ENCODE results near the gene LRMDA.

Gene LRMDA

GRCh38 chr10:76037531-76038155, 606.2 kb downstream of the LRMDA start:
- Mint-ChIP-seq H3K27me3 (peaks cover 7% of the 10 kb centered on the region), H3K4me3 (no peak overlapping the region), H3K27ac (no peak overlapping the region), H3K9me3 (peaks cover 0 to 7% of the 10 kb centered on the region in 2 donors), H3K4me1 (no peaks in the 10 kb centered on the region)
- no peak for DNase-seq
- no peak for ATAC-seq

- H3K9me3 Mint-ChIP-seq: peaks cover 0 to 7% of the 10 kb centered on the region in 2 donors
- no peaks in the 10 kb centered on the region for H3K4me1 Mint-ChIP-seq
- H3K27ac Mint-ChIP-seq: no peak overlapping the region
- peaks cover 7% of the 10 kb centered on the region for H3K27me3 Mint-ChIP-seq
- H3K4me3 Mint-ChIP-seq: no peak overlapping the region
- no peak for ATAC-seq
- DNase-seq: no peak
Observed at GRCh38 chr10:76038696-76039095, 607.3 kb downstream of the LRMDA start.

GRCh38 chr10:76040107-76040829, 608.8 kb downstream of the LRMDA start:
- Mint-ChIP-seq H3K4me1 (no peaks in the 10 kb centered on the region), H3K27me3 (no peaks in the 10 kb centered on the region)

GRCh38 chr10:76040830-76041220, 609.4 kb downstream of the LRMDA start:
- Mint-ChIP-seq H3K9me3 (peaks cover 0 to 7% of the 10 kb centered on the region in 2 donors), H3K4me3 (no peak overlapping the region), H3K4me1 (no peaks in the 10 kb centered on the region), H3K27ac (no peak overlapping the region), H3K27me3 (no peaks in the 10 kb centered on the region)
- ATAC-seq (no peak), DNase-seq (no peak)

More at GRCh38 chr10:76040107-76040829, 608.8 kb downstream of the LRMDA start:
- no peak for DNase-seq
- Mint-ChIP-seq H3K27ac (no peak overlapping the region), H3K4me3 (no peak overlapping the region), H3K9me3 (peaks cover 0 to 7% of the 10 kb centered on the region in 2 donors)
- ATAC-seq: no peak

GRCh38 chr10:76041551-76041950, 610.1 kb downstream of the LRMDA start:
- Mint-ChIP-seq H3K27me3 (no peaks in the 10 kb centered on the region), H3K4me3 (no peak overlapping the region), H3K4me1 (no peaks in the 10 kb centered on the region), H3K9me3 (peaks cover 0 to 7% of the 10 kb centered on the region in 2 donors), H3K27ac (no peak overlapping the region)
- ATAC-seq (no peak), DNase-seq (no peak)

GRCh38 chr10:76043261-76043660, 611.8 kb downstream of the LRMDA start:
- ATAC-seq: no peak
- Mint-ChIP-seq H3K27ac (no peak overlapping the region), H3K9me3 (peaks cover 0 to 6% of the 10 kb centered on the region in 2 donors), H3K4me3 (no peak overlapping the region), H3K27me3 (no peaks in the 10 kb centered on the region), H3K4me1 (no peaks in the 10 kb centered on the region)
- DNase-seq: no peak

GRCh38 chr10:76044751-76045150, 613.3 kb downstream of the LRMDA start:
- DNase-seq: no peak
- ATAC-seq: no peak
- Mint-ChIP-seq H3K27me3 (no peaks in the 10 kb centered on the region), H3K27ac (peak overlapping the region in 1 of 2 donors; percentile 5), H3K4me1 (no peaks in the 10 kb centered on the region), H3K9me3 (no peaks in the 10 kb centered on the region), H3K4me3 (no peak overlapping the region)

- DNase-seq: no peak
- ATAC-seq: no peak
- no peaks in the 10 kb centered on the region for H3K9me3 Mint-ChIP-seq
- H3K27me3 Mint-ChIP-seq: no peaks in the 10 kb centered on the region
- H3K4me1 Mint-ChIP-seq: no peaks in the 10 kb centered on the region
- no peak overlapping the region for H3K4me3 Mint-ChIP-seq
- H3K27ac Mint-ChIP-seq: no peak overlapping the region
Observed at GRCh38 chr10:76045174-76045573, 613.8 kb downstream of the LRMDA start.

- Mint-ChIP-seq H3K27me3 (no peaks in the 10 kb centered on the region), H3K4me1 (no peaks in the 10 kb centered on the region), H3K9me3 (peaks cover 0 to 6% of the 10 kb centered on the region in 2 donors), H3K4me3 (no peak overlapping the region), H3K27ac (no peak overlapping the region)
- ATAC-seq (no peak), DNase-seq (no peak)
Observed at GRCh38 chr10:76047521-76047920, 616.1 kb downstream of the LRMDA start.

GRCh38 chr10:76049581-76050290, 618.3 kb downstream of the LRMDA start:
- H3K4me3 Mint-ChIP-seq: no peak overlapping the region
- DNase-seq: no peak
- peaks cover 5 to 11% of the 10 kb centered on the region in 2 donors for H3K9me3 Mint-ChIP-seq
- ATAC-seq: no peak
- no peaks in the 10 kb centered on the region for H3K27me3 Mint-ChIP-seq
- H3K4me1 Mint-ChIP-seq: no peaks in the 10 kb centered on the region
- no peak overlapping the region for H3K27ac Mint-ChIP-seq

- Mint-ChIP-seq H3K4me1 (no peaks in the 10 kb centered on the region), H3K9me3 (peaks cover 10 to 16% of the 10 kb centered on the region in 2 donors), H3K27ac (no peak overlapping the region), H3K4me3 (no peak overlapping the region), H3K27me3 (no peaks in the 10 kb centered on the region)
- ATAC-seq (no peak), DNase-seq (no peak)
Observed at GRCh38 chr10:76050291-76050625, 618.8 kb downstream of the LRMDA start.

- Mint-ChIP-seq H3K4me3 (no peak overlapping the region), H3K9me3 (peaks cover 10 to 25% of the 10 kb centered on the region in 2 donors), H3K27ac (peak overlapping the region in 1 of 2 donors; percentile 79), H3K4me1 (no peaks in the 10 kb centered on the region), H3K27me3 (no peaks in the 10 kb centered on the region)
- ATAC-seq (no peak), DNase-seq (no peak)
Observed at GRCh38 chr10:76051007-76051936, 619.8 kb downstream of the LRMDA start.

- Mint-ChIP-seq H3K4me3 (no peak overlapping the region), H3K9me3 (peaks cover 10 to 28% of the 10 kb centered on the region in 2 donors), H3K4me1 (no peaks in the 10 kb centered on the region), H3K27me3 (no peaks in the 10 kb centered on the region), H3K27ac (no peak overlapping the region)
- no peak for DNase-seq
- ATAC-seq: no peak
Observed at GRCh38 chr10:76052682-76053503, 621.5 kb downstream of the LRMDA start.

GRCh38 chr10:76055466-76055865, 624.0 kb downstream of the LRMDA start:
- H3K9me3 Mint-ChIP-seq: peaks cover 10 to 28% of the 10 kb centered on the region in 2 donors
- no peak for DNase-seq
- H3K27ac Mint-ChIP-seq: no peak overlapping the region
- no peak overlapping the region for H3K4me3 Mint-ChIP-seq
- H3K4me1 Mint-ChIP-seq: no peaks in the 10 kb centered on the region
- H3K27me3 Mint-ChIP-seq: no peaks in the 10 kb centered on the region
- no peak for ATAC-seq

All from stimulated activated naive CD8-positive, alpha-beta T cell treated with anti-CD3 and anti-CD28 coated beads, Interleukin-15, amount 100 ng/mL, for 72 hours (primary cell).